Endothelial cell of umbilical vein (primary cell): ENCODE measurements around the gene FHIT.

Experiments used
- EZH2 ChIP-seq: IDR thresholded peaks from 2 replicates; pipeline ENCODE4 v1.6.1; 2012; ENCODE audit warnings: borderline replicate concordance, low read depth, mild to moderate bottlenecking, moderate library complexity, low read length, inconsistent platforms; ENCODE audit not compliant: severe bottlenecking
- FOS ChIP-seq: IDR thresholded peaks from 2 replicates; pipeline ENCODE4 v1.6.1; 2011; ENCODE audit warnings: mild to moderate bottlenecking, low read length, moderate library complexity, borderline replicate concordance; ENCODE audit not compliant: insufficient read depth
- GATA2 ChIP-seq: IDR thresholded peaks from 2 replicates; pipeline ENCODE4 v1.7.0; 2011; ENCODE audit warnings: low read depth, mild to moderate bottlenecking, moderate library complexity, mixed read lengths, low read length; ENCODE audit not compliant: insufficient read length, insufficient read depth
- POLR2A ChIP-seq: IDR thresholded peaks from 2 replicates; pipeline ENCODE4 v1.6.1; 2012; ENCODE audit warnings: low read depth, mild to moderate bottlenecking, control low read depth, low read length
- TF ChIP-seq, protein P1 (sequence below), 2 donors: IDR thresholded peaks; 1 replicate in 1 of 2; 2 replicates in 1 of 2; pipeline ENCODE4 v1.5.1; 2011; ENCODE audit warnings: low read length in 2 of 2, mild to moderate bottlenecking in 2 of 2, moderate library complexity in 2 of 2, control low read depth in 1 of 2, inconsistent platforms in 1 of 2, low read depth in 1 of 2; ENCODE audit not compliant: insufficient read depth in 1 of 2; ENCODE audit errors: extremely low read depth in 1 of 2
- TF ChIP-seq, protein P2 (sequence below): IDR thresholded peaks from 2 replicates; pipeline ENCODE4 v1.6.1; 2011; ENCODE audit not compliant: insufficient read depth, insufficient read length

- no peak for TF ChIP-seq GATA2
- TF ChIP-seq, protein P1, sequence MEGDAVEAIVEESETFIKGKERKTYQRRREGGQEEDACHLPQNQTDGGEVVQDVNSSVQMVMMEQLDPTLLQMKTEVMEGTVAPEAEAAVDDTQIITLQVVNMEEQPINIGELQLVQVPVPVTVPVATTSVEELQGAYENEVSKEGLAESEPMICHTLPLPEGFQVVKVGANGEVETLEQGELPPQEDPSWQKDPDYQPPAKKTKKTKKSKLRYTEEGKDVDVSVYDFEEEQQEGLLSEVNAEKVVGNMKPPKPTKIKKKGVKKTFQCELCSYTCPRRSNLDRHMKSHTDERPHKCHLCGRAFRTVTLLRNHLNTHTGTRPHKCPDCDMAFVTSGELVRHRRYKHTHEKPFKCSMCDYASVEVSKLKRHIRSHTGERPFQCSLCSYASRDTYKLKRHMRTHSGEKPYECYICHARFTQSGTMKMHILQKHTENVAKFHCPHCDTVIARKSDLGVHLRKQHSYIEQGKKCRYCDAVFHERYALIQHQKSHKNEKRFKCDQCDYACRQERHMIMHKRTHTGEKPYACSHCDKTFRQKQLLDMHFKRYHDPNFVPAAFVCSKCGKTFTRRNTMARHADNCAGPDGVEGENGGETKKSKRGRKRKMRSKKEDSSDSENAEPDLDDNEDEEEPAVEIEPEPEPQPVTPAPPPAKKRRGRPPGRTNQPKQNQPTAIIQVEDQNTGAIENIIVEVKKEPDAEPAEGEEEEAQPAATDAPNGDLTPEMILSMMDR (IDR thresholded peaks at IDR 0.05; ENCODE audit: extremely low read depth in 1 of 2, insufficient read depth in 1 of 2, low read depth in 1 of 2, low read length in 2 of 2) = no peak
- TF ChIP-seq, protein P2, sequence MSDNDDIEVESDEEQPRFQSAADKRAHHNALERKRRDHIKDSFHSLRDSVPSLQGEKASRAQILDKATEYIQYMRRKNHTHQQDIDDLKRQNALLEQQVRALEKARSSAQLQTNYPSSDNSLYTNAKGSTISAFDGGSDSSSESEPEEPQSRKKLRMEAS = no peak
- TF ChIP-seq EZH2 = no peak
- no peak for TF ChIP-seq POLR2A
- no peak for TF ChIP-seq FOS
Measured at GRCh38 chr3:60501314-60501713, 749.9 kb downstream of the FHIT start.
